T-helper 1 cell treated with Interleukin-12 subunit alpha and Interleukin-12 subunit beta and Interleukin-4 antibody, amounts not matched to agents 30 μg/mL and 1 μg/mL, for 36 hours (primary cell): Measurements from ENCODE around the gene ANXA1.

ENCODE experiments used
- H3K27ac Mint-ChIP-seq: one replicate; pipeline ENCODE4 v1.8.0; 2021; ENCODE audit warnings: mild to moderate bottlenecking, mixed read lengths
- H3K27me3 Mint-ChIP-seq: one replicate; pipeline ENCODE4 v1.8.0; 2021; ENCODE audit warnings: low read depth, mixed read lengths
- H3K36me3 Mint-ChIP-seq: one replicate; pipeline ENCODE4 v1.8.0; 2021; ENCODE audit warnings: low read depth, mixed read lengths
- H3K4me1 Mint-ChIP-seq: one replicate; pipeline ENCODE4 v1.8.0; 2021; ENCODE audit warnings: low read depth, mixed read lengths
- H3K4me3 Mint-ChIP-seq: one replicate; pipeline ENCODE4 v1.8.0; 2021; ENCODE audit warnings: mild to moderate bottlenecking, moderate library complexity, mixed read lengths
- H3K9me3 Mint-ChIP-seq: one replicate; pipeline ENCODE4 v1.8.0; 2021; ENCODE audit warnings: mixed read lengths

The ANXA1 gene

DNA sequence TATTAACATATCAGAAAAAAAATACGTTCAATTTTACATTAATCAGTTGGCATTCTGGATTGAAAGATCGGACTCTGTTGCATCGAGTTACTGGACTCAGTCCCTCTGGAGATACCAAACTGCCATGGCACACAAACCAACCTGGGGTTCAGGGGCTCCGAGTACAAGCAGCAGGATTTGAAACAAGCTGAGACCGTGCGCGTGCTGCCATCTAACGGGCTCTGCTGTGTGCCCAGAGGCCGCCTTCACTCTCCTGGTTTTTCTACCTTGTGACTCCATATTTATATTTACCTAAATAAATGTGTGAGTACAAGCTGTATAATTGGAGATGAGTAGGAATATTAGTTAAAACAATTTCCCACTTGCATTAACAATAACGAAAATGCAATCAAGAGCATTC lies 48.2 kb downstream of the ANXA1 start:
- no peak overlapping the region for H3K4me3 Mint-ChIP-seq
- H3K36me3 Mint-ChIP-seq: no peaks in the 10 kb centered on the region
- no peak overlapping the region for H3K27ac Mint-ChIP-seq
- H3K4me1 Mint-ChIP-seq: no peaks in the 10 kb centered on the region
- no peaks in the 10 kb centered on the region for H3K9me3 Mint-ChIP-seq
- H3K27me3 Mint-ChIP-seq: peaks cover 8% of the 10 kb centered on the region

DNA sequence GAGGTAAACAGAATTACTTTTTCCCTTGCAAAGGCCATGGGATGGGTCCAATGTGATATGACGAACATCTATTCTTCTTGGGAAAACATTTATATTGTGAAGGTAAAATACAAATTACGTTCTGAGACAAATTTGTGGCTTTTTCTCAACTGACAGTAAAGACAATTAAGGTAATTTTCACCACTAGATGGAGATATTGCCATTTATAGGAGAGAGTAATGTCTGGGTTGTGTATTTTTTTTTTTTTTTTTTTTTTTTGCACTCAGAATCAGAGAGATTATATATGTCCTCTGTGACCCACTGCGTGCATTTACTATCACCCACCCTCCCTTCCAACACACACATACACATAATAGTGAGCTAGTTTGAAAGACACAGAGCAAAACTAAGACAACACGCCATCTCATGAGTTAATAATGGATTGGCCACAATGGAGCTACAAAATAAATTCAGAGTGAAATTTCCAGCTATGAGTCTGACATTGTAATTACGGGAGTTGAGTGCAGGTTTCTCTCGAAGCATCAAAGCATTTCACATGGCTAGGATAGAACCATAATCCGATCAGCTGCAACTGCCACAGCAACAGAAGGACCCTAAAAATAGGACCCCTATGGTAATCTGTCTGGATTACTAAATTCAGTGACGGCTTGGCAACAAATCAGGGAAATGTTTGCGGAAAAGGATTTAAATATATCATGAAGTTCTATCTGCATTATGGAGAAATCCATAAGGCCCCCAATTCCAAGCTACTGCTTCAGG lies 49.2 kb downstream of the ANXA1 start:
- Mint-ChIP-seq H3K27me3 (peaks cover 5% of the 10 kb centered on the region), H3K9me3 (no peaks in the 10 kb centered on the region), H3K36me3 (no peaks in the 10 kb centered on the region)

DNA sequence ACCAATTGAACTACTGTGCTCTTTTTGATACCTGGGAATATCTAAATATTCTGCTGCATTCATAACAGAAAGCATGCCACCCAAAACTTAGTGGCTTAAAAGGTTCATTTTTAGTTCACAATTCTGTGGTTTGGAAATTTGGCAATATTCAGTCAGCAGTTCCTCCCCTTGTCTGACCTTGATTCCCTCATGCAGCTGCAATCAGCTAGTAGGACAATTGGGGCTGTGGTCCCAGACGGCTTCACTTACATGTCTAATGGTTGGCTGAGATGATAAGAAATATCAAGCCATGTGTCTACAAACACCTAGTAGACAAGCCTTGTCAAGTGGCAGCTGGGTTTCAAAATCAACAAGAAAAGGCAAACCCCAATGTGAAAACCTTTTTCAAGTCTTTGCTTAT lies 51.3 kb downstream of the ANXA1 start:
- Mint-ChIP-seq H3K27me3 (peaks cover 5% of the 10 kb centered on the region), H3K27ac (no peak overlapping the region), H3K4me1 (no peaks in the 10 kb centered on the region), H3K9me3 (no peaks in the 10 kb centered on the region), H3K4me3 (no peak overlapping the region), H3K36me3 (no peaks in the 10 kb centered on the region)

More for the DNA sequence above, 49.2 kb downstream of the ANXA1 start:
- Mint-ChIP-seq H3K4me1 (no peaks in the 10 kb centered on the region), H3K27ac (no peak overlapping the region), H3K4me3 (no peak overlapping the region)

DNA sequence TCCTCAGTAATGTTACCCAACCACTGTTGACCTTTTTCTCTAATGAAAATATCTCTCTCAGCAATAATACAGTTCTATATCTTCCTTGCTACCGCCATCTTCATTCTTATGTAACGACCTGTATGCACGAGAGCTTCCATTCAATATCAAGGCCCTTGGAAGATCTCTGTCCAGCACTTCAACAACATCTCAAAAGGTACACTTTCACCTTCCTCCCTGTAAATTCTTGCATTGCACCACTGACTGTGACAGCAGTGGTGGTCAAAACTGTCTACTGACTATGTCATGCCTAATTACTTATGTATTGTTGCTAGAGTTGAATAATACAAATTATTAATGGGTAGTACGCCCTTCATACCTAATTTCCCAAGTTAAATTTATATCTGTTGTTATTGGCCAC lies 53.3 kb downstream of the ANXA1 start:
- H3K4me1 Mint-ChIP-seq: no peaks in the 10 kb centered on the region
- H3K36me3 Mint-ChIP-seq: no peaks in the 10 kb centered on the region
- no peaks in the 10 kb centered on the region for H3K27me3 Mint-ChIP-seq
- no peak overlapping the region for H3K27ac Mint-ChIP-seq
- no peaks in the 10 kb centered on the region for H3K9me3 Mint-ChIP-seq
- no peak overlapping the region for H3K4me3 Mint-ChIP-seq

DNA sequence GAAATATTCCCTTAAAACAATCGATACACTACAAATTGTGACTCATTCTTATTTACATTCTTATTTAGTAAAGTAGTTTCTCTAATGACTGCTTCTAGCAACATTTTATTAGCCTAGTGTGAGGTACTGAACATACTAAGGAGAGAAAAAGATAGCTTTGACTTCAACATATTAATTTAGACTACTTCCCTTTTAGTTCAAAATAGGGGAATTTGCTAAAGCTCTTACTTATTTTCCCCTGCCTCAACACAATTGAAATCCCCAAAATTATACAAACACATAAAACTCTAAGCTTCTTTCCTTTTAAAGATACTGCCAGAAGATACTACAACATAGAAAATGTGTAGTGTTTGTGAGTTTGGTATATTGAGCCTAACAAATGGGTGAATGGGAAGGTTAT lies 55.2 kb downstream of the ANXA1 start:
- Mint-ChIP-seq H3K27ac (no peak overlapping the region), H3K27me3 (no peaks in the 10 kb centered on the region), H3K36me3 (no peaks in the 10 kb centered on the region), H3K9me3 (no peaks in the 10 kb centered on the region), H3K4me3 (no peak overlapping the region), H3K4me1 (no peaks in the 10 kb centered on the region)

DNA sequence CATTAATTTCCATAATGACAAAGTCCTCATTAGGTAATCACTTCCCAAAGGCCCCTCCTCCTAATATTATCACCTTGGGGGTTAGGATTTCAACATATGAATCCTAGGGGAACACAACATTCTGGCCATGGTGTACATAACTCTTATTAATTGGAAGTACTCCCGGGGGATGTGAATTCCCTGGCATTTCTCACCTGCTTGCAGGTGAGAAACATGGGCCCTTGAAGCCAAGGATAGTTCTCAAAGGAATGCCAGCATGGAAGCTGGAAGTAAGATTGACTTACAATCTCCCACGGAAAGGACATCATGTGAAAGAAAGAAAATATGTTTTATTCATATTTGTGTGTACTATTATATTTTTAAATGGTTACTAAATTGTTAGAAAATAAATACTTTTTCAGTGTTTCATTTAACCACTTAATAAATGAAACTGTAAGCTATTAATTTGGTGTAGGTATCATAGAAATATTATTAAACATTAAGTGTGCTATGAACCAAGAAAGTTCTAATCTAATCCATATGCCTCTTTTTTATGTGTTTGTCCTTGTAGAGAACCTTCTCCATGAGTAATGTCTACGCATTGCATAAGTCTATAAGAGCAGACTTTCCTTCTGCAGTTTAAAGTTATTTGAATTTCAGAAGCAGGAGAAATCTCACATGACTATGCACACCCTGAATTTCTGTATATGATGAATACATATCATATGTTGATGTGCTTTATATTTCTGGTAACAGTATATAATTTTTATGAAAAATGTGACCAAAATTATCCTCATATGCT lies 59.4 kb downstream of the ANXA1 start:
- Mint-ChIP-seq H3K4me3 (no peak overlapping the region), H3K9me3 (no peaks in the 10 kb centered on the region), H3K4me1 (no peaks in the 10 kb centered on the region), H3K27me3 (no peaks in the 10 kb centered on the region), H3K36me3 (no peaks in the 10 kb centered on the region), H3K27ac (no peak overlapping the region)

DNA sequence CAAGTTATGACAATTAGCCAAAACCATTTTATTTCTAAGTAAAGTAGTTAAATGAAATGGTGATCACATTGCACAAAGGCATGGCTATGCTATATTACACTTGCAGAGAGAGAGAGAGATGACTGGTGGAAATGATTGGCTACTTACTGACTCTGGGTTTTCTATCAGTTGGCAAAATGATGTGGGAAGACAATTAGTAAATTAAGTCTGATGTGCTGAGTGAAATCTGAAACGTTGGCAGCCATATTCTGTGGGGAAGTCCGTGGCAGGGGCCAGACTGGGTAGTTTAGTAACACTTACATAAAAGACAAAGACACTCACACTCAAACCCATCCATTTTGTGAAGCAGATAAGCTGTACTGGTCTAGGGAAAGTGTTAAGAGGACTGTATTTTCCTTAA lies 61.6 kb downstream of the ANXA1 start:
- H3K27me3 Mint-ChIP-seq: no peaks in the 10 kb centered on the region
- H3K4me3 Mint-ChIP-seq: no peak overlapping the region
- H3K9me3 Mint-ChIP-seq: no peaks in the 10 kb centered on the region
- no peak overlapping the region for H3K27ac Mint-ChIP-seq
- H3K36me3 Mint-ChIP-seq: no peaks in the 10 kb centered on the region
- H3K4me1 Mint-ChIP-seq: no peaks in the 10 kb centered on the region

DNA sequence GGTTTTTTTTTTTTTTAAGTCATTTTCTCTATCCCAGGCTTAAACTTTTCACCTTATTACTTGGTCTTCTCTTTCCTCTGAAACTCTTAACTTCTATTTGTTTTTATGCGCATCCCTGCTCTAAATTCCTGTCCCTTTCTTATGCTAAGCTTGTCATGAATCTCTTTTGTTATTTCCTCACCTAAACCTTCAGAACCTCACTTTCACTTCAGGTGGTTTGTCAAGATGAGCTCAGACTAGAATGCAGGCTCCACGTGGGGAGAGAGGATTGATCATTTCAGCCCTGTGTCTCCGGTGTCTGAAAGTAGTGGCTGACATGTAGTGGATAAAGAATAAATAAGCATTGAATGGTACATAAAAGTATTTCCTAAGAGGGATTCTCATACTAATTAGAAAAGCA lies 63.6 kb downstream of the ANXA1 start:
- Mint-ChIP-seq H3K4me1 (peaks cover 2% of the 10 kb centered on the region), H3K36me3 (no peaks in the 10 kb centered on the region), H3K4me3 (no peak overlapping the region), H3K27ac (no peak overlapping the region), H3K27me3 (no peaks in the 10 kb centered on the region), H3K9me3 (no peaks in the 10 kb centered on the region)

DNA sequence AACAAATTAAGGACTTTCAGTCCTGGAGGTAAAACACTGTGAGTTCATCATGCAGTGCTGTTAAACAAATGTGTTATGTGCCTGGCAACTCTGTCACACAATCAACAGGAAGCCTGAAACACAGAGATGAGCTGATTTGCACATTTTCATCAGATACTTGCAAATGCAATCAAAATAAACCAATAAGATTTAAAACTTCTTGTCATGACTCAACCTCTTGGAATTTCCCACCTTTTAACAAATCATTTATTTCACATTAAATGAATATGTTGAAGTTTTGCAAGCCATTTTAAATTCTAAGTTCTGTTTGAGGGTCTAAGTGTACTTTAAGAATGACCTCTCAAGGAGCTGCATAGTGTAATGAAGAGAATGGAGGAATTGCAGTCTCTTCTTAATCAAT lies 64.4 kb downstream of the ANXA1 start:
- no peaks in the 10 kb centered on the region for H3K27me3 Mint-ChIP-seq
- no peak overlapping the region for H3K4me3 Mint-ChIP-seq
- H3K4me1 Mint-ChIP-seq: peaks cover 2% of the 10 kb centered on the region
- no peak overlapping the region for H3K27ac Mint-ChIP-seq
- H3K36me3 Mint-ChIP-seq: no peaks in the 10 kb centered on the region
- H3K9me3 Mint-ChIP-seq: no peaks in the 10 kb centered on the region
